Measurements from ENCODE around the gene KIAA1210. TPM values are rescaled to one million over a fixed set of nuclear protein-coding genes. Genes with fewer than 3 reads are reported as not detected.

KIAA1210 gene
- total and polyA plus RNA-seq, 2 of the 8 experiments (the other 6 are each of a cell fraction or from before 2014, with no cell fraction given): 0.02 TPM; not detected in 1

DNA sequence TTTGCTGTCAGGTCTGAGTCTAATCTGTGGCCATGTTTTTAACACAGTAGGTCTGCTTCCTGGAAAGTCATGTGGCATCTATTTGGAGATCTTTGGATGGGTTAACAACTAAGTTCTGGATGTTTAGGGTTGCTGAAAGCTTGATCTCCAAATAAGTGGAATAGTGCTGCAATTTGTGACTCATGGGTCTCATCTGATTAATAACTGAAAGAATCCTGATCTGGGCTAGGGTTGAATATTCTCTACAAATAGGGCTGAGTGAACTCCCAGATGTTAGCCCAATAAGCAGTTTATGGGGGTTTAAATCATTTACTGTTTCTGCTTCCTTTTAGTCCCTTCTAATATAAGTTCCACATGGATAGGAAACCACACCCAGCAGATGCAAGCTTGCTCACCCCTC lies 31.7 kb downstream of the KIAA1210 start:
- Histone ChIP-seq H3K79me1 (ENCODE audit: low read depth, low read length) (no peaks in the 10 kb centered on the region), H3K14ac (ENCODE audit: insufficient read length) (no peak overlapping the region), H4K8ac (ENCODE audit: extremely low read depth, insufficient read depth, low read length) (no peak overlapping the region), H3K9me3 (ENCODE audit: insufficient read depth in 2 of 2, low read depth in 1 of 2, low read length in 1 of 2) (no peaks in the 10 kb centered on the region), H3K4me1 (replicated peaks in 1 of 4; ENCODE audit: control insufficient read depth in 3 of 4, insufficient read depth in 4 of 4, low read length in 3 of 4) (no peaks in the 10 kb centered on the region), H2AFZ (ENCODE audit: low read length) (no peak overlapping the region), H2BK12ac (ENCODE audit: low read depth, low read length) (no peak overlapping the region), H3K18ac (ENCODE audit: extremely low read depth, low read length) (no peak overlapping the region), H3K56ac (replicated peaks; ENCODE audit: insufficient read length, low read depth, low read length) (no peak overlapping the region), H3K23me2 (ENCODE audit: low read depth, low read length) (no peaks in the 10 kb centered on the region), H2BK20ac (ENCODE audit: low read length) (no peak overlapping the region), H3K4ac (replicated peaks; ENCODE audit: insufficient read length, low read depth, low read length) (no peak overlapping the region), H3K23ac (ENCODE audit: insufficient read length) (no peak overlapping the region), H3K79me2 (ENCODE audit: control insufficient read depth in 1 of 2, insufficient read depth in 2 of 2, low read length in 2 of 2) (no peaks in the 10 kb centered on the region), H3K9ac (replicated peaks in 1 of 4; ENCODE audit: extremely low read depth in 1 of 4, low read depth in 3 of 4, low read length in 3 of 4) (no peak overlapping the region), H2AK5ac (ENCODE audit: low read depth, low read length) (no peak overlapping the region), H3K27me3 (replicated peaks in 1 of 4; ENCODE audit: control insufficient read depth in 3 of 4, extremely low read depth in 1 of 4, insufficient read depth in 3 of 4, low read length in 3 of 4) (no peaks in the 10 kb centered on the region), H4K5ac (ENCODE audit: insufficient read length, low read depth, low read length) (no peak overlapping the region), H4K20me1 (replicated peaks in 1 of 2; ENCODE audit: control insufficient read depth in 1 of 2, insufficient read depth in 2 of 2, low read length in 2 of 2) (no peaks in the 10 kb centered on the region), H4K91ac (replicated peaks; ENCODE audit: insufficient read length, low read length) (no peak overlapping the region), H3K4me2 (ENCODE audit: insufficient read depth in 1 of 2, low read depth in 2 of 2, low read length in 2 of 2) (no peak overlapping the region), H3K27ac (ENCODE audit: low read depth, low read length) (no peak overlapping the region), H3K36me3 (ENCODE audit: control insufficient read depth in 2 of 4, insufficient read depth in 4 of 4, low read length in 3 of 4) (no peaks in the 10 kb centered on the region), H2BK5ac (ENCODE audit: low read depth, low read length) (no peak overlapping the region), H2BK120ac (replicated peaks; ENCODE audit: low read depth, low read length) (no peak overlapping the region), H2BK15ac (ENCODE audit: low read length) (no peak overlapping the region), H3K4me3 (ENCODE audit: extremely low read depth in 1 of 4, insufficient read depth in 2 of 4, low read depth in 3 of 4, low read length in 4 of 4) (no peak overlapping the region)
- ChIA-PET CTCF (ENCODE audit: partially characterized antibody) (no interaction called here), POLR2A (ENCODE audit: partially characterized antibody) (no interaction called here)
- TF ChIP-seq ASH2L (IDR thresholded peaks at IDR 0.05; ENCODE audit: low read length) (no peak), SP1 (IDR thresholded peaks at IDR 0.05; ENCODE audit: low read depth, low read length) (no peak), JUN (IDR thresholded peaks at IDR 0.05; ENCODE audit: low read depth, low read length) (no peak)
- DNase-seq (ENCODE audit: low read depth in 1 of 2, low spot score in 2 of 2): no peak
- no peak for FAIRE-seq

Measured in H1 (cell line).